ENCODE results near the gene SMNDC1. TPM values are rescaled to one million over a fixed set of nuclear protein-coding genes. Genes with fewer than 3 reads are reported as not detected.
"Not testable (repeated sequence)": the region's sequence is repeated elsewhere in the genome, so short reads cannot be mapped to it uniquely, and the experiment has no call there.

Gene SMNDC1
- total RNA-seq, 1 donor from 2014 or later, result 21.3 TPM

DNA sequence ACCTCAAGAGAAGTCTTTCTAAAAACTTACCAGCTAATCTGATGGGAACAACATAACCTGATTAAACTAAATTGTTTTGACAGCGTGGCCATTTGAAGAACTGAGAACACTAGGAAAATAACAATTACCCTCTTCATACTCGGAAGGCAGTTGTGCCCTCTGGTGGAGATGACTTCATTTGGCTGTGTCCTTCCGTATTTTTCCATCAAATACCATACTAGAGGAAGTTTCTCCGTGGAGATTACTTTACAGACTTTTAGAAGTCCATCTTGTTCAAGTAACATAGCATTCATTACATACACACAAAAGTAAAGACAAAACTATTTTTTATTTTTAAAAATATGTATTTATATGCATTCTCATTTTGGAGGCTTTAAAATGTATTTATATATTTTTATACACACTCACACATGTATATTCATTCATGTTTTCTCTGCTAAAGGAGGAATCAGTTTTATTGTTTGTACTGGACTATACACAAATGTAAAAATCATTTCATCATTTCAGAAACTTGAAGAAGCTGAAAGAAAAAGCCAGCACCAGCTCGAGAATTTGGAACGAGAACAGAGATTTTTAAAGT lies 25.2 kb downstream of the SMNDC1 start:
- DNase-seq, result peak; percentile 81

DNA sequence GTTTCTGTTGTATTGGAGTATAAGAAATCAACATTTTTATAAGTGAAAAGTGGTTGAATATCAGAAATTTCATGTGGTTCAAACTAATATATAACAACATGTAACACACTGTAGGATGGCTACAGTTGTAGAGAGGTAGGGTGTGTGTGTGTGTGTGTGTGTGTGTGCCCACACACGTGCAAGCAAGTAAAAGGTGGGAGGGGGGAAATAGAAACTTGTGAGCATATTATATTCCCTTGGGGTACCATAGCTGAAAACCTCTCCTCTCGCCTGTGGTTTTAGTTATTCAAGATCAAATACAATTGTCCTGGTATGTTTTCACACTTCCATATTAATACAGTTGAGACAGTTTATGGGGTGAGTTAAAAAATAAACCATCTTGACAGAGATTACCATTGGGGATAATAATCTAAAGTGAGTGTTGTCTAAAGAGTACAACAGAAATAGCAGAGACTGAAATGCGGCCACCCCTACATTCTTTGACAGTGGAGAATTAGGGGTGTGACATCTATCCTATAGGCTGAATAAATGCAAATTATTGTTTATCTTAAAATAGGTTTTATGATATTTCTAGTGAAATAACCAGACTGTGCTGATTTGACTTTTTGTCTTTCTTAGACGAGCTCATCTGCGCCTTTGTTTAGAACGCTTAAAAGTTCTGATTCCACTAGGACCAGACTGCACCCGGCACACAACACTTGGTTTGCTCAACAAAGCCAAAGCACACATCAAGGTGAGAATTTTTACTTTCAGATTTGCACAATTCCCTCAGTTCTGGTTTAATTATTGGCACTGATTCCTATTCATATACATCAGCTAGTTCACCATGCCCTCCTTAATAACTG lies 25.9 kb downstream of the SMNDC1 start:
- no peak for DNase-seq

DNA sequence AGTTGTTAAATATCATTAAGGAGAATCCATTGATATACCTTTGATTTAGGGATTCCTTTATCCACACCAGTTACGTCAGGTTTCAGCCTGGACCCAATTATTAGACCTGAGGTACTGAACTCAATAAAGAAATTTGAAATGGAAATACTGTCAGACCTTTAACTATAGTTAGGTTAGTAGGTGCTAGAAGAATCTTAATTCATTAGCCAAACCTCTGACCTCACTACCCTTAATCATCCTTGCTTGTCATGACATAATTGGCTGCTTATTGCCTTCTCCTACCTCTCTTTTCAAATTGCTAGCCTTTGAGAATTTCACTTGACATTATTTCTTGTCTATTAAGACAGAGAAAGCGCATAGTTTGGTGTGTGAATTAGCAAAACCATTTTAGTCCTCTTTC lies 27.1 kb downstream of the SMNDC1 start:
- DNase-seq, result no peak

DNA sequence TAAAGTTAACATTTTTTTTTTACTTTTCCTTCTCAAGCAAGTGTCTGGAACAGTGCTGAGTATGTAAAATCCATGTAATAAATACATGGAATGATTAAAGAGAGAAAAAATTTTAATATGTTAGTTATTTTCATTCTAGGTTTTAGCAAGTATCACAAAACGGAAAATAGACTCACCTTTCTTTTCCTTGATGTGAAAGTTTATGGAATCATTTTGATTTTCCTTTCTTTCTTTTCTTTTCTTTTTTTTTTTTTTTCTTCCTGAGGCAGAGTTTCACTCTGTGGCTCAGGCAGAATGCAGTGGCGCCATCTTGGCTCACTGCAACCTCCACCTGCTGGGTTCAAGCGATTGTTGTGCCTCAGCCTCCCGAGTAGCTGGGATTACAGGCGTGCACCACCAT lies 28.1 kb downstream of the SMNDC1 start:
- no peak for DNase-seq

DNA sequence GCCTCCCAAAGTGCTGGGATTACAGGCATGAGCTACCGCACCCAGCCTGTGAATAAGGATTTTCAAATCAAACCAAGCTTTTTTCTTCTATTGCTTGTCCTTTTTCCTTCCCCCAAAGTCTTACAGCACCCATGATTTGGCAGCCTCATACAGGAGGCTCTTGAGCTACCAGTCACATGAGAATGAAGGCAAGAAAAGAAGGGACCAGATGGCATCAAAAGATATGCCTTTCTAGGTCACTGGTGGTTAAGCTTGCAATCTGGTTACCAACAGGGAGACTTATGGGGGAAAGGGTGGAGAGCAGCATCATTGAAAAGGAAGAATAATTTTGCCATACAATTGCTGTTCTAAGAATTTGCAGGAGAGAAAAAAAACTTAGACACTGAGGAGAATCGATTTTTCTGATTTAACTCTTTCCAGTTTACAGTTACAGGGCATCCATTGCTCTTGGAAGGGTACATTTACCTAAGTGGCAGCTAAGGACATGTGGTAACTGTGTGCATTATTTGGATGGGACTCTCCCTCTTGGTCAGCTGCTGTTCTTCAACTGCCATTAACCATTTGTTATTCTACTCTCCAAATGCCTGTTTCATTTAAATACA lies 29.5 kb downstream of the SMNDC1 start:
- DNase-seq, result no peak

DNA sequence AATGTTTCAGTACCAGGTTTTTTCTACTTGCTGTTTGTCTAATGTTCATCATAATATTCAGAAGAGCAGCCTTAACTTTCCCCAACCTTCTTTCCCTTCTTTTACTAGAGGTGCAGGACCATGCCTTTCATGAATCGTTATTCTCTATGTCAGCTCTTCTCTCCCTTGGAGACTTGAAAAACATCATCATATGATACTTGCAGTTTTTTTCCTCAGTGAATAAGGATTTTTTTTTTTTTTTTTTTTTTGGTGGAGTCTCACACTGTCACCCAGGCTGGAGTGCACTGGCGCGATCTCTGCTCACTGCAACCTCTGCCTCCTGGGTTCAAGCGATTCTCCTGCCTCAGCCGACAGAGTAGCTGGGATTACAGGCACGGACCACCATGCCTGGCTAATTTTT lies 30.1 kb downstream of the SMNDC1 start:
- no peak for DNase-seq

DNA sequence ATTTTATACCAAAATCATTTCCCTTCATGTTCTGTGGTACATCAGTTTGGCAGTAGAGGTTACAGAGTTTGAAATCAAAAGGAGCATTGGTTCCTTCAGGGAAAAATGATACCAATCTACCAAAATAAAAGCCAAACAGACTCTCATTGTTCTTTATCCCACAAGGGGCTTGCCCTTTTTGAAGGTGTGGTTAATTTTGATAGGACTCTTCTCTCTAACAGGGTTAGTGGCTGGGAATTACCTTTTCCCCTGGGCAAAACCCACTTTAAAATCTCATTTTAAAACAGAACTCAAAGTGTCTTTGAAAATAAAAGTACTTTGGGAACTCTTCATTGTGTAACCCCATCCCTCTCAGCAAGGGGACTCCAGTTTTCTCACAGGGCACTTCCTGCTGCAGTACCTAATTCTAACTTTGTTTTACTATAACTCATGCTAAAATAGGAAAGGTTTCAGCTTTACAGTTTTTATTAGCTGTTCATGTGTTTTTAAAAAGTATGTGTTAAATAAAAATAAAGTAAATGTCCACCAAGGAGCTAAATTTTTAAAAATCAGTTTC lies 30.6 kb downstream of the SMNDC1 start:
- no peak for DNase-seq

DNA sequence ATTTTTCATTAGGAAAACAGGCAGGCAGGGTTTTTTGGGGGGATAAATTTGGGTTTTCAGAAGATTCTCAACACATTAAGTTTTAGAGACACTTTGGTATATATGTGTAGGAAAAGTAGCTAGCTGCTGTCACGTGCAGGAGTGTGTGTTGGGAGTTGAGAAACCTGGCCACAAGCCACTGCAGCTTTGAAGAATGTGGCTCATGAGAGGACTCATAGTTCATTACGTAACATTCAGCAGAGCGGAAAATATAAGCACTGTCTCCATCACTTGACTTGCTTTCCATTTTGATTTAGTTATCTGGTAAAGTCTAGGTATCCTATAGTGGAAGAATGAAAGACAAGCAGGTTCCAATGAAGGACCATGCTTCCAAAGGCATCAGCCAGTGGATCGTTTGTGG lies 31.2 kb downstream of the SMNDC1 start:
- peak; percentile 62 for DNase-seq

DNA sequence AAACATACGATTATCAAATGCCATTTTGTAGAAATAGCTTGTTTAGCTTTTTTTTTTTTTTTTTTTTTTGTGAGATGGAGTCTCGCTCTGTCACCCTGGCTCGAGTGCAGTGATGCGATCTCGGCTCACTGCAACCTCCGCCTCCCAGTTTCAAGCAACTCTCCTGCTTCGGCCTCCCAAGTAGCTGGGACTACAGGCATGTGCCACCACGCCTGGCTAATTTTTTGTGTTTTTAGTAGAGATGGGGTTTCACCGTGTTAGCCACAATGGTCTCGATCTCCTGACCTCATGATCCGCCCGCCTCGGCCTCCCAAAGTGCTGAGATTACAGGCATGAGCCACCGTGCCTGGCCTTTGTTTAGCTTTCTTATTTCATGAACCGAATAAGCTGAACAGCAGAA lies 31.7 kb downstream of the SMNDC1 start:
- DNase-seq, result not testable (repeated sequence)

DNA sequence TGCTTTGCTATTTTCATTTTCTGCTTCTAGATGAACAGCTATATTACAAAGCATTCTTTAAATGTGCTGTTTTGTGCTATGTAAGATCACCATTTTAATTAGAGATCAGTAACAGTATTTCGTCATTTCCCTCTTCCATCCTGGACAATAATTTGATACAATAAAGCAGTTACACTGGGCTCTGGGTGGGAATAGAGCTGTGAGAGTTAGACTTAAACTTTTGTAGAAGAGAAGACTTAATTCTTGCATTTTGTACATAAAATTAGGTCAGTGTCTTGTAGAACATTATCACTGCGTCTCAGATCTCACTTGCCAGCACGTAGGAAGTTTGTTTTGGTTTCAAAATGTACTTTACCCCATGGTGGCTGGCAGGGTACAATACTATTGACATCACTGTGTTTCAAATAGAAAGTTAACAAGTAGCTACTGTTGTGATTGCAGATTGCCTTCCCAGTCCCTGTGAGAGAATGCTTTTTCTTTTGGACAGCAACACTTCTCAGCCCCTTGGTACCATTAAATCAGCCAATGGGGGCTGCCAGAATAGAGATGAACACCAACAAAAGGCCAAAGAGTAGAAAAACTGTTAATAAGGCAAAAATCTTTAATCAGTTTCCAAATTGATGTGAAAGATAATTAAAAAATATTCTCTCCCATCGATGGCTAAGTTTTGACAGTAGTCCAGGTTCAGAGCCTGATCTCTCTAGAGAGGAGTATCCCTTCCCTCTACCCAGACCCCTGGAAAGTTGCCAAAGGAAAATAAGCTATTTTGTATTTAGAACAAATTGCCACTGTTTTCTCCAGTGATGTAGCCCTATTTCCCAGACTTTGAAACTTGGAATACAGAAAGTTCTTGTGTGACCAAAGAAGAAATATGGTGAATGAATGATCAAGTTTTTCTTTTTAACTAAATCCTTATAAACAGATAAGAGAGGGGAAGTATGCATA lies 35.1 kb downstream of the SMNDC1 start:
- peak; percentile 39 for DNase-seq

DNA sequence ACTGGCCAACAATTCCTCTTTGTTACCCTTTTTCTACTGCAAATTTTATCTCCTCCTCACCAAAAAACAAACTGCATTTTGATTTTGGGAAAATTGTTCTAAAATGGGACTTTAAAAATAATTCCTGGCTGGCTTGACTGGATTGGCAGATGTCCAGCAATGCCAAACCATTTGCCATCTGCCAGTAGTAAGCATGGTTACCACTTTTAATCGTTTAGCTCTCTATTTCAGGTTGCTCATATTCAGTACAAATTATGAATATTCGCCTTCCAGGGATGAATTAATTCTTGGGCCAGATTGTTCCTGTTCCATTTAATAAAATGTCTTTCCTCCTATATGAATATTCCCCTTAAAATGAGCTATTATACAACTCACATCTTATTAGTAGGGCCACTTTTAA lies 35.7 kb downstream of the SMNDC1 start:
- DNase-seq, result no peak

DNA sequence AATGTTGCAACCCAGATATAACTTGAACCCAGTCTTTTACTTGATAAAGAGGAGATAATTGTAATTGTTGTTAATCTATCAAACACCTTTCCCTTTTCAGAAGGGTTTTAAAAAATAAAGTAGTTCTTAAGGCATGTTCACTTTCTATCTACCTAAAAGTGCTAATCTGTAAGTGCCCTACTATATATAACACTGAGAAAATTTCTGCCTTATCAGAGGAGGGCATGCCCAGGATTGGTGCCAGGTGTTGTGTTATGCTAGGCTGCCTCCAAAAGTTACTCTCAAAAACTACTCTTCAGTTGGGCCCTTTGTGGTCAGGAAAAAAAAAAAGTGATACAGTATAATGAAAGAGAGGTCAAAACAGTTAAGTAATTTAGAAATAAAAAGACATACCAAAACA lies 36.3 kb downstream of the SMNDC1 start:
- DNase-seq, result no peak

DNA sequence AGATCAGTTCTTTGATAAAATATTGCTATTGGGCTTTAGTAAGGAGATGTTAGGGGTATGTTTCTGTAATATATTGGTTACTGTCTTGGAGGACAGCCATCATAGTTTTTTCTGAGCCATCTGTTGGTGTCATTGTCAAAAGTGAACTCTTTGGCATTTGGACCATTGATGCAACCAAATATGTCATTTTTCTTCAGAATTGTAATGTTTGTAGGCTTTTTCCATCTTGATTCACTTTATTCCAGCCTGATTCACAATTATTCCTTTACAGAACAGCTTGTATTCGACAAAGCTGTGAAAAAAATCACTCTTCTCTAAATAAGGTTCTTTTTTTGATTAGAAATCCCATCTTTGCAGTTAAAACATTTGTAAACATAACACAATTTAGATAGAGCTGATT lies 37.4 kb downstream of the SMNDC1 start:
- DNase-seq, result no peak

DNA sequence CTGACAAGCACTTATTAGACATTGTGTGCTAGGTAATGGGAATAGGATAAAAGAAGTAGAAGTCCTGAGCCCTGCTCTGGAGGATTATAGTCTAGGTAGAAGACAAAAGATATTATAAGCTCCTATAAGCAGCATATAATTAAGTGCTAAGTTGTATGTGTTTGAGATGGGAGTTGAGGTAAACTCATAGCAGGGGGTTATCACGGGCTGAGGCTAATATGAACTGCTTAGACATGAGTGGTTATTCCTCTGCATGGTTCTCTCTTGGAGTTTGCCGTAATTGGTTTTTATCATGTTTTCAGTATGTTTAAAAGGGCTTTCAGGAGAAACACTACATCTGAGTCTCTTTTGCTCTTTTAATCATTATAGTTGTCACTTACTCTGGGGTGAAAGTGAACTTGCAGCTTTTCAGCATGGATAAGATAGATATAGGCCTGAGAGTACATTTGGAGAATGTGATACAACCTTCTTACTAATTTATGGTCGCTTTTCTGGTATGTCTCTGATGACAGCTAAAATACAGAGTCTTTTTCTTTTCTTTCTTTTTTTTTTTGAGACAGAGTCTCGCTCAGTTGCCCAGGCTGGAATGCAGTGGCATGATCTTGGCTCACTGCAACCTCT lies 39.0 kb downstream of the SMNDC1 start:
- no peak for DNase-seq

DNA sequence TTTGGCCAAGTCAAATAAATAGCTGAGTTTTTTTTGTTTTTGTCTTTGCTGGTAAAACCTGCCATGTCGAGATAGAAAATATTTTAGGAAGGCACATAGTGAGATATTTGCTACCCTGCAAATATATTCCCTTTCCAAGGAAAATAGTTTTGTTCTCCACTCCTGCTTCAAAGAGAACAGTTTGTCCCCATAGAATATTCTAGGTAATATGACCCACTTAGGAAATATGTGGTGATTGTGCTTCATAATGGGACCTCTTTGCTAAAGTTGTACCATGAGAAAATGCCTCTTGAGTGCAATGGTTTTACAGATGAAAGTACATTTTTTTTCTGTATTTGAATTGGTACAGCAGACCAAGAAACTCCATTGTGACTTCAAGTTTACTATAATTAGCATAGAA lies 41.6 kb downstream of the SMNDC1 start:
- DNase-seq, result no peak

DNA sequence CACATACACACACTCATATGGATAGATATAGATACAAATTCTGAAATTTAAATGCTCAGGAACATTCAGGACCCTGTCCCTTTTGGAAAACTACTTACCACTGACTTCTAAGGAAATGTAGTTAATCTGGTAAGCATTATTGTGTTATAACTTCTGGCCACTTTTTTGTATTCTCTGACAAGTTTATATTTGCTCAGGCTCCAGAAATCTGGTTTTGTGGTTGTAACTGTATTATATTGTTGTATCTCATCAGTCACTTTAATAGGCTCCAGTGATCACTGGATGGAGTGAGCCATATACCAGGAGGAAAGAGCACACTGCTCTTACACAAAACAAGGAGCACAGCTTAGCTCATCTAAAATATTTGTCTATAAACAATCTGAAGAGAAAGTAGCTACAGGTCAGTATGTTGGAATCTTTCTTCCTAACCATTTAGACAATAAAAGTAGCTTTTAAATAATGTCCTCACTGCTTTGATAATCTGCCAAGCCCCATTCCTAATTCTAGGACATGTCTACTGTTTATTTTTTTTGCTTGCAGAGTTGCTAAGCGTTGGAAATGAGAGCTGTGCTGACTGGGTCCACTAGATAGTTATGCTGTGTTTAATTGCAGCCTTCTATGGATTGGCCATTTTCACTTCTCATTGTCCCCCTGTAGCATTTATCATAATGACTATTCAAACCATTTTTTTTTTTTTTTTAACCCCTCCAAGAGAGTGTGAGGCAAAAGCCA lies 43.8 kb downstream of the SMNDC1 start:
- no peak for DNase-seq

DNA sequence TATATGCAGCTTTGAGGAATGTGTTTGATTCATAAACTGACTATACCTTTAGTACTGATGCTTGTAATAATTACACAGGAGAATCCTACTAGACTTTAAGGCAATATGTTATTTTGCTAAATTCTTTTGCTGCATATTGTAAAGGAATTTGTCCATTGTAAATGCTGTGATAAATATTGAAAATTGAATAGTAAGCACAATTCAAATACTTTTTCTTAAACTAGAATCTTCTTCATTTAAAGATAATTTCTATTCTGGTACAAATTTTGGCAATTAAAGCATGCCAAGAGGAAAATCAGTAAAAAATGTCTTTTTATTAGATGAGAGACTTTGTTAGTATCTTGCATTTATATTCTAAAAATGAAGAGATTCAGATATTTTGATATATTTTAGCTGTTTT lies 45.4 kb downstream of the SMNDC1 start:
- DNase-seq, result no peak

DNA sequence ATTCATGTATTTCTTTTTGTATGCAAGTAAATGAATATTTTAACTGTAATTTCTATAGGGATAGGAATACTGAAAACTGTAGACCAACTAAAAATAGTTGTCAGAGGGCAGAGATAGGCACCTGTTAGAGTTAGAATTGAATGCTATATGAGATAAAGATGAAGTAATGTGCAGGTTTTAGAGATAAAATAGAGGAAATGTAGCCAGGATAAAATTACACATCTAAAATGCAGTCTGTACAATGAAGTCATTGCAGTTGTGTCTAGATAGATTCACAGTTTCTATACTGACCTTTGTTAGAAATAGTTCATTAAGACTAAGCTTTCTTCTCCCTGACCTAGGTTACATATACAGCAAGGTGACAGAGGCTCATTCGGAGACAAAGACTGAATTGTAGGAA lies 46.2 kb downstream of the SMNDC1 start:
- DNase-seq, result no peak

DNA sequence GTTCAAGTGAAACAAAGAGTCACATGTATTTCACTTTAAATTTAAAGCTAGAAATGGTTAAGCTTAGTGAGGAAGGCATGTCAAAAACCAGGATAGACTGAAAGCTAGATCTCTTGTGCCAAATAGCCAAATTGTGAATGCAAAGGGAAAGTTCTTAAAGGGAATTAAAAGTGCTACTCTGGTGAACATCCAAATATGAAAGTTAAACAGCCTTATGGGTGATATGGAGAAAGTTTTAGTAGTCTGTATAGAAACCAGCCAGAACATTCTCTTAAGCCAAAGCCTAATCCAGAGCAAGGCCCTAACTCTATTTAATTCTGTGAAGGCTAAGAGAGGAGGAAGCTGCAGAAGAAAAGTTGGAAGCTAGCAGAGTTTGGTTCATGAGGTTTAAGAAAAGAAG lies 50.3 kb downstream of the SMNDC1 start:
- no peak for DNase-seq

DNA sequence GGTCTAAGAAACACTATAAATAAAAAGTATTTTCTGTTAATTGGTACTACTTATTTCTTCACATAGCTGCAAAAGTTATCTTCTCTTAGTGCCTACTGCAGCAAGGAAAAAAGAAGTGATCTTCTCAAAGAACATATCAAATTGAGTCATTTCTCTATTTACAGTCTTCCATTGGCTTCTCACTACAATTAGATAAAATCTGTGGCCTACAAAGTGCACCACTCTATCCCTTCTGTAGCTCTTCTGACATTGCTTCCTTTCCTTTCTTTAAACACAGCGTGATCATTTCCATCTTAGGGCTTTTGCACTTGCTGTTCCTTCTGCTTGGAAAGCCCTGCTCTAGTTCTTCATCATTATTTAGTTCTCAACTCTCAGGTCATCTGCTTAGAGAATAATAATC lies 52.6 kb downstream of the SMNDC1 start:
- DNase-seq, result no peak

DNA sequence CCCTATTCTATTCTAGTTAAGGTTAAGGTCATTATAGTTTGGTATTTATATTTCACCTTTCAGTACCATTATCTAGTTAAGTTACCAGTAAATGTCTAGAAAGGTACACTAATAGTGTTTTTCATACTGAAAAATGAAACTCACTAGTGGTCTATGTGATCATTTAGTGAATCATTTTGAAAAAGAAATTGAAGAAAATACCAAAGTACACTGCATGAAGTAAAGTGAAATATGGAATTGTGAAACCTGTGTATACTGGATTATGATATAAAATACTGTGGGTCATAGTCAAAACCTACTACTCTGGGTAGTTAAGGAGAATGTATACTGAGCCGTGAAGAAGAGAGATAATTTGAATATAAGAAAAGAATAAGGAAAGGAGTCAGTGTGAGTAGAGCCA lies 53.3 kb downstream of the SMNDC1 start:
- not testable (repeated sequence) for DNase-seq
